HG03469 (cell line): ENCODE results near the gene PARD3.
A peak's percentile ranks its signal among the peaks of the same experiment; 100 is the strongest.
"Not testable (repeated sequence)": the region's sequence is repeated elsewhere in the genome, so short reads cannot be mapped to it uniquely, and the experiment has no call there.

Experiments used
- ATAC-seq: cut with Tn5 transposase; IDR thresholded peaks from one replicate; pipeline ENCODE4 v1.9.1; 2021; ENCODE audit warnings: mild to moderate bottlenecking, moderate library complexity, moderate number of reproducible peaks; ENCODE audit not compliant: unreplicated experiment

PARD3 gene

GRCh38 chr10:34654211-34654610, 160.9 kb downstream of the PARD3 start:
- ATAC-seq, result no peak

DNA sequence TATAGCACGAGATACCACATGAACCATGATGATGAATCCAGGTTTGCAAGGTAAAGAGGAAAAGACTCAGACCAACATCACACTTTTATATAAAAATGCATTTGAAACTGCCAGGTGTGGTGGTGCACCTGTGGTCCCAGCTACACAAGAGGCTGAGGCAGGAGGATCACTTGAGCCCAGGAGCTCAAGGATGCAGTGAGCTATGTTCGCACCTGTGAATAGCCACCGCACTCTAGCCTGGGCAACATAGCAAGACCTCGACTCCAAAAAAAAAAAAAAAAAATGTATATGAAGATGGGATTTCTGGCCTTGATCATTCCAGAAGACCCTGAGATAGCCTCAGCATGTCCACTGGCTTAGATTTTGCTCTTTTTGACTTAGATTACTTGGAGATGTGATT, 161.6 kb downstream of the PARD3 start:
- no peak for ATAC-seq

DNA sequence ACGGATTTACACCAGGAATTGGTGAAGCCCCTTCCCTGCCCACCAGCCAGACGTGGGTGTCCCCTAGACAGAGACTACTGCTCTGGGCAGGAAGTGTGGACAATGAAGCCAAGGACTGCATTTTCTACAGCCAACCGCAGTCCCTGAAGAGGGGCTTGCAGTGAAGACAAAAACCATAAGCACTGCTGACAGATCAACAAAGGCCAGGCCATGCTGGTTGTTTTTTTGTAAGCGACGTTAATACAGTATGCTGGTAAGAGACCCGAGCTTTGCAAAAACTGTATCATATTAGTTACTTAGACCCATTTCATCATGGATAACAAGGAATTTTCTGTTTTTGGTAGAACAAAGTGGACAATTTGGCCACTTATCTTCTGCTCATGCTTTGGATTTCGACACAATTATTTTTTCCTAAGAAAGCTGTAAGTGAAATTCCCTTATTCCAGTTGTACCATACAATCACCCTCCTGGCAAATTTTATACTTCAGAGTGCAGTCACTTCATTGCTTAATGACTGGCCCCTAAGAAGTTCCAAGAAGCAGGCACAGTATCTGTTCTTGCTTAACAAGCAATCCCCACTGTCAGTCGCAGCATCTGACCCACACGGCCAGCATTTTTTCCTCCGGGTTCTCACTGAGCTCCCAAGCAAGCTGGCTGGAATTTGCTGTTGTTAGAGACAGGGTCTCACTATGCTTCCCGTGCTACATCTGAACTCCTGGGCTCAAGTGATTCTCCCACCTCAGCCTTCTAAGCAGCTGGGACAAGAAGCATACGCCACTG, 163.5 kb downstream of the PARD3 start:
- no peak for ATAC-seq

GRCh38 chr10:34650156-34650555, 164.9 kb downstream of the PARD3 start:
- no peak for ATAC-seq

DNA sequence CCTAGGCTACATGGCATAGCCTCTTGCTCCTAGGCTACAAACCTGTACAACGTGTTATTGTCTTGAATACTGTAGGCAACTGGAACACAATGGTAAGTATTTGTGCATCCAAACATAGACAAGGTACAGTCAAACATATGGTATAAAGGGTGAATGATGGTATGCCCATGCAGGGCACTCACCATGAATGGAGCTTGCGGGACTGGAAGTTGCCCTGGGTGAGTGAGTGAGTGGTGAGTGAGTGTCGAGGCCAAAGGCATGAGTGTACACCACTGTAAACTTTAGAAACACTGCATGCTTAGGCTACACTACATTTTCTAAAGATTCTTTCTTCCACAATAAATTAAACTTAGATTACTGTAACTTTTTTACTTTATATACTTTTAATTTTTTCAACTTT, 165.7 kb downstream of the PARD3 start:
- ATAC-seq, result no peak

DNA sequence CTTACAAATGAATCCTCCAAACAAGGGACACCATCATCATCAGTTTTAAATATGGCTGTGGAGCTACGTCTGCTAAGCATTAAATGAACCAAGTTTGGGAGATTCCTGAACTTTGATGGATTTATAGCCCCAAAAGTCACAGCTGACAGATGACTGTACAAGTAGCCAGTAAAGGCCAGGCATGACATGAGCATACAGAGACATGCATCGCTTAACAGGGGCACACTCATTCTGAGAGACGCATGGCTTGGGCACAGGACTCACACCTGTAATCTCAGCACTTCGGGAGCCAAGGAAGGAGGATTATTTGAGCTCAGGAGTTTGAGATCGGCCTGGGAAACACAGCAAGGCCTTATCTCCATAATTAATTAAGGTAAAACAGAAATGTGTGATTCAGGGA, 166.2 kb downstream of the PARD3 start:
- no peak for ATAC-seq

GRCh38 chr10:34647875-34648865, 166.9 kb downstream of the PARD3 start:
- ATAC-seq, result no peak

- no peak for ATAC-seq
Observed at GRCh38 chr10:34647160-34647559, 167.9 kb downstream of the PARD3 start.

GRCh38 chr10:34646331-34646730, 168.8 kb downstream of the PARD3 start:
- ATAC-seq, result no peak

GRCh38 chr10:34644815-34645214, 170.3 kb downstream of the PARD3 start:
- ATAC-seq, result not testable (repeated sequence)

GRCh38 chr10:34644224-34644623, 170.9 kb downstream of the PARD3 start:
- ATAC-seq, result no peak

DNA sequence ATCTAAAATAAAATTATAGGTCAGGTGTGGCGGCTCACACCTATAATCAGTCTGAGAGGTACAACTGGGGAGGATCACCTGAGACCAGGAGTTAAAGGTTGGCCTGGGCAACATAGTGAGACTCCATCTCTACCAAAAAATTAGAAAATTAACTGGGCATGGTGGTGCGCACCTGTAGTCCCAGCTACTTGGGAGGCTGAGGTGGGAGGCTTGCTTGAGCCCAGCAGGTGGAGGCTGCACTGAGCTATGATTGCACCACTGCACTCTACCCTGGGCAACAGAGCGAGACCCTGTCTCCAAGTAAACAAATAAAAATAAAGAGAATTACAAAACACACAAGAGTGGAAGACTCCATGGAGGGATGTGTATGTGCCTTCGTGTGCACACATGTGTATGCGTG, 171.5 kb downstream of the PARD3 start:
- ATAC-seq, result no peak

DNA sequence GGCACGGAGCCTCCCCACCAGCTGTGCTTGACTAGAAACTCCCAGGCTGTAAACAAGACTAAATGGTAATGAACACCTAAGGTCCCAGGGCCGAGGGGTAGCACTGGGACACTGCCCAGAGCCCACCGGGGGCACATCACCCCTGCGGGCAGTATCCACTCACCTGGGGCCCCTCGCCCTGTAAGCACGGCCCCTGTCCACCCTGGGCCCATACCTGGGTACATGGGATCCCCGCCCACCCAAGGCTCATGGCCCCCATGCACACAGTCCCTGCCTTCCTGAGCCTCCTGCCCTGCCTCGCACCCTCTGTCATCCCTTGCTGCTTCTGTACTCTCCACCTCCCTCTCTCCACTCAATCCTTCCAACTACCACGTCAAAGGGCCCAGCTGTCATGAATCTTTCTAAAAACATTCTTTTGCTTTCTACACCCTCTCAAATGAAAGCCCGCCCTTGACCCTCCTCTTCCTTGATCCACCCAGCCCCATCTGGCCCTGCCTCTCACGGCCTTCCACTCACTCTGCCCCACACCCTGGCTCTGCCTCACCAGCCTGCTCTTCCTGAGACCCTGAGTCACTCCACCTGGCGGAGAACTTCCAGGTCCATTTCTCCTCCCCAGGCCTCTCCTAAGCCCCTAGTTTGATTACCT, 173.1 kb downstream of the PARD3 start:
- no peak for ATAC-seq

DNA sequence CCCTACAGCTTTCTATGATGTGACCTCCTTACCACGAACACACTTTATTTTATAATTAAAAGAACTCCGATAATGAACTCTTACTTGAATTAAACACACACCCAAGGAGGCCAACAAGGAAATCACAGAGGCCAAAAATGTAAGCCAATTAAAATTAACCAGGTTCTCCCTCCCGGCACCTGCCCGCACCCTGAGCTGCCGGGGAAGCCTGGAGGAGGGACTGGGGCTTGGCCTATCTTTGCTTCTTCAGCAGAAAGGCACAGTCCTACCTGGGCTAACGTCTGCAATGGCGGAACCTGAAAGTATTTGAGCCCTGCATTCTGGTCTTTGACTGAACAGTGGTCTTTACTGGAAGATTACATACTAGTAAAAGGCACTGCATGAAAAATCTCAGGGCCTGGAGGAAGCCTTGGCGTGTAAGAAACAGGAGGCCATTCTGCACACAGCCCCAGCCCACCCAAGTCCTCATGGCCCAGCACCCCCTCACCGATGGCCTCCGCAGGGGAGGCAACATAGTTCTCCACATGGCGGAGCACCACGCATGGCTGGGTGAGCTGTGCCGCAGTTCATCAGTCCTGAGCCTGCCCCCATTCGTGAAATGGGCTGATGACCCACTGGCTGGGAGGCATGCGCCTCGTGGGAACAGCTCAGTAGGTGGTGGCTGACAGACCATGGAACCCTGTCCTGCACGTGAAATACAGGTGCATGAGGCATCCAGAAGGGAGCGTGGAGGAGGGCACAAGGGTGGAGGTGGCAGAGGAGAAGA, 173.8 kb downstream of the PARD3 start:
- no peak for ATAC-seq

DNA sequence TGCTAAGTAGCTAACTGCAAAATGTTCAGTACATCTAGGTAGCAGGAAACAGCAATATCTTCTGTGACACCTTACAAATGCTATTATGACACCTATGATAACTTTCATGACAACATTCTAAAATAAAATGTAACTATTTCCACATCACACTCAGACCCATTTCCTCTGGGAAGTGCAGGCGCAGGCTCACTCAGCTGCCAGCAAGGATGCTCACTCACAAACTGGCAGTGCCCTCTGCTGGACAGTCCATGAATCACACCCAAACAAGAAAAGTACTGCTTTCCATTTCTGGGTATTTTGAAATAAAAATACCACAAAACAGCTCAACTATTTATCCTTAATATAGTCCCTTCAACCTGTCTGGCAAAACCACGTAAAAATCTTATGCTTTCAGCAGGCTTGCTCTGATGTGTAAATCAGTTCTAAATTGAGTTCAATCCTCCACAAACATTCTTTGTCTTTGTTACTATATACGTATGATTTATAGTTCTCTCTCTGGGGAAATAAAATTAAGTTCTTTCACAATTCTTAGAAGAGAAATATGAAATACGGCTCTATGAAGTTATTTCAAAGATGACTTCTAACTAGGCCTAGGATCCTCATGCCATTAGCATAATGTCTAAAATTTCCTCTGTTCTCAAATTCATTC, 176.6 kb downstream of the PARD3 start:
- ATAC-seq, result peak; percentile 37

GRCh38 chr10:34637418-34637911, 177.6 kb downstream of the PARD3 start:
- peak; percentile 84 for ATAC-seq

- ATAC-seq, result no peak
Observed at GRCh38 chr10:34635111-34635510, 180.0 kb downstream of the PARD3 start.

DNA sequence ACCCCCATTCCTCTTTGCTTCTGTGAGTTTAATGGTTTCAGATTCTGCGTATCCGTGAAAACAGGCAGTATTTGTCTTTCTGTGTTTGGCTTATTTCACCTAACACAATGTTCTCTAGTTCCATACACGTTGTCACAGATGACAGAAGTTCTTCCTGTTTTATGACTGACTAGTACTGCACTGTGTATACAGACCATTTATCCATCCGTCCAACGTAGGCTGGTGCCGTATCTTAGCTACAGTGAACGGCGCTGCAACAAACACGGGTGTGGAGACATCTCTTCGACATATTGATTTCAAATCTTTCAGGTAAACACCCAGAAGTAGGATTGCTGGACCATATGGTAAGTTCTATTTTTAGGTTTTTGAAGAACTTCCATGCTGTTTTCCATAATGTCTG, 181.7 kb downstream of the PARD3 start:
- ATAC-seq, result no peak

DNA sequence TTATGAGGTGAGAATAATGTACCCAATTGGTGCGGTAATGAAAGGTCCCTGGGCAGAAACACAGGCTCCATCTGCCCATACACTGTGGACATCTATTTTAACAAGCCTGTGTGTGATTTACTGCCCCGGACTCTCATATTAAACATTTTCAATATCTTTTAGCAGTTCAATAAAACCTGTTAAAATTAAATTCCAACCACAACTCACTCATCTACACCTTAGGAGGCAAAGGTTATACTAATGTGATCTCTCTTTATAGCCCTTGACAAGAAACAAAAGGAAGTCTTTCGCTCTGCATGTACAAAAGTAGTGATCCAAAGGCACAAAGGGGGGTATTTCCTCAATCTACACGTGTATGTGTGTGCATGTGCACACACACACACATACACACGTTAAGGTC, 186.0 kb downstream of the PARD3 start:
- no peak for ATAC-seq
